COLO829 (cell line): Measurements from ENCODE around the gene AGTPBP1.
"Not testable (repeated sequence)": the region's sequence is repeated elsewhere in the genome, so short reads cannot be mapped to it uniquely, and the experiment has no call there.

ENCODE experiments used
- DNase-seq: peaks from one replicate; pipeline ENCODE4 v3.0.0; 2012; ENCODE audit warnings: low spot score

The AGTPBP1 gene

DNA sequence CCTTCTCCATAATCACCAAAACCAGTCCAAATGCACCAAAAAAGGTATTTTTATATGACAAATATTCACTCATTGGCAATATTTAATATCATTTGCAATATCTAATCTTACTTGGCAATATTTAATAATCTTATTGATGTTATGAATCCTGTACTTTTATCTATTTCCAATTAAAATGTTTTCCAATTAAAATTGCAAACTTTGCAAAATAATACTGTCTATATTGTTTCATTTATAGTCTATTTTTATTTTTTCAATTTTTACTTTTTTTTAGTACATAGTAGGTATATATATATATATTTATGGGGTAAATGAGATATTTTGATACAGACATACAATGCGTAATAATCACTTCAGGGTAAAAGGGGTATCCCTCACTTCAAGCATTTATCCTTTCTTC lies 109.9 kb downstream of the AGTPBP1 start:
- DNase-seq, result no peak

DNA sequence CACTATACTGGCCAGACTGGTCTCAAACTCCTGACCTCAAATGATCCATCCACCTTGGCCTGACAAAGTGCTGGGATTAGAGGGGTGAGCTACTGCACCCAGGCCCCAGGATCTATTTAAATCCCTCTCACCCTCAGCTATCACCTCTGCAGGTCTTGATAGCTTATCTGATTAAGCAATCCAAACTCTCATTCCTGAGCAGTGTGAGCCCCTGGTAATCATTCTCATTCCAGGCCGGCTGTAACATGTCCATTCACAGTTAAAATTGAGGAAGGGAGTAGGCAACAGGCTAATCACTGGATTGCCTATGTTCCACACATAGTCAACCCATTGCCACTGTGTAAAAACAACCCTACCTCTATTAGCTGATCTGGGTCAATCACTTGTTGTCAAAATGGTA lies 111.1 kb downstream of the AGTPBP1 start:
- DNase-seq, result no peak

DNA sequence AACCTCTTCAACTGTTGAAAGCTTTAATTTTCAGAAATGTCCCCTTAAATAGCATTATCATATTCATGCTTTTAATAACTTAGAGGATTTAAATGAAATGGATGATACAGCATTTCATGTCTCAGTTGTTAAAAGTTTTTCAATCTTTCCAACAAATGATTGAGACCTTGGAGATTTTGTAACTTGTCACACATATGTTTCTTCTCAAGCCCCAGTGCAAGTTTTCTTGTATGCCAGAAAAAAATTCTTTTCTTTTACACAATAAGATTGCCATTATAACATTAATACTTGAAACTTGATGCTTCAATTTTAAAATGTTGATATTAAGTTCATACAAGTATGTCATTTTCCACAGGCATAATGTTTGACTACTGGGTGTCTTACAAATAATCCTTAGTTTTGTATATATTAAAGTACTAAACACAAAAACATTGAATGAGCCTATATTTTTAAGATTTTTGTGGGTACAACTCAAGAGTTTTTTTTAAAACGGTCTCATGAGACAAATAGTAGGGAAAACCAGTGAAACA lies 124.5 kb downstream of the AGTPBP1 start:
- DNase-seq, result no peak

DNA sequence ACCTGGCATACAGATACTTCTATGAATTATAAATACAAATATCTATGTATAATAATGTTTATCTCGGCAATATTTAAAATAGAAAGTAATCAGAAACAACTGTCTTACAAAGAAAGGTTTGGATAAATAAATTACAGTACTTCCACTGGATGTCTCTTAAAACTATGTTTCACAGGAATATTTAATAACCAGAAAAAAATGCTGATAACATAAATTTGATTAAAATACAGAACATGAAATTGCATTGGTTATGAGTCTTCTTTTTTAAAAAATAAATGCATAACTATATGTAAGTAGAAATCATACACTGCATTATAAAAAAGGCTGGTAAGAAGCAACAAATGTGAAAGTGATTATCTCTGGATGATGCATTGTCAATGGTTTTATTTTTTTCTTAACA lies 126.0 kb downstream of the AGTPBP1 start:
- no peak for DNase-seq

GRCh38 chr9:85610074-85610860 lies 131.5 kb downstream of the AGTPBP1 start:
- DNase-seq, result peak; percentile 90

DNA sequence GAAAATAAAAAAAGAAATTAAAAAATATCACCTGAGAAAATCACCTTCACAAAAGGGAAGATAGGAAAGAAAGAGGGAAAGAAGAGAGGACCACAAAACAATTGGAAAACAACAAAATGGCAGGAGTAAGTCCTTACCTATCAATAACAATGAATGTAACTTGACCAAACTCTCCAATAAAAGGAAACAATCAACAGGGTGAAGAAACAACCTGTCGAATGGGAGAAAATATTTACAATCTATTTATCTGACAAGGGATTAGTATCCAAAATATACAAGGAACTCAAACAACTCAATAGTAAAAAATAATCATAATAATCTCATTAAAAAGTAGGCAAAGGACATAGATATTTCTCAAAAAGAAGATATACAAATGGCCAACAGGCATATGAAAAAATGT lies 135.8 kb downstream of the AGTPBP1 start:
- DNase-seq, result no peak

DNA sequence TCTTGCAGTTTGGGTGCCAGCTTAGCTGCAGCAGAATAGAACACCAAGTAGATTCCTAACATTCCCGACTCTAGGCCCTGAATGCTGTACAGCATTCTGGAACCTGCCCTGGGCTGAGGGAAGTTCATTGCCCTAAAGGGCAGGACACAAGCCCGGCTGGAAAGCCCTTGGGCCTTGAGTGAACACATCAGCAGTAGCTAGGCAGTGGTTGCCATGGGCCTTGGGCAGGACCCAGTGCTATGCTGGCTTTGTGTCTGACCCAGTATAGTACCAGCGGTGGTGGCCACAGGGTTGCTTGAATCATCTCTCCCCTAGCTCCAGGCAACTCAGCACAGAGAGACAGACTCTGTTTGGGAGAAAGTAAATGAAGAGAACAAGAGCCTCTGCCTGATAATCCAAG lies 137.8 kb downstream of the AGTPBP1 start:
- DNase-seq, result no peak

- no peak for DNase-seq
Measured at GRCh38 chr9:85602742-85603141, 139.0 kb downstream of the AGTPBP1 start.

- no peak for DNase-seq
Measured at GRCh38 chr9:85600675-85601263, 141.0 kb downstream of the AGTPBP1 start.

- no peak for DNase-seq
Measured at GRCh38 chr9:85599540-85600105, 142.1 kb downstream of the AGTPBP1 start.

- no peak for DNase-seq
Measured at GRCh38 chr9:85594316-85594715, 147.4 kb downstream of the AGTPBP1 start.

- no peak for DNase-seq
Measured at GRCh38 chr9:85586684-85587083, 155.1 kb downstream of the AGTPBP1 start.

DNA sequence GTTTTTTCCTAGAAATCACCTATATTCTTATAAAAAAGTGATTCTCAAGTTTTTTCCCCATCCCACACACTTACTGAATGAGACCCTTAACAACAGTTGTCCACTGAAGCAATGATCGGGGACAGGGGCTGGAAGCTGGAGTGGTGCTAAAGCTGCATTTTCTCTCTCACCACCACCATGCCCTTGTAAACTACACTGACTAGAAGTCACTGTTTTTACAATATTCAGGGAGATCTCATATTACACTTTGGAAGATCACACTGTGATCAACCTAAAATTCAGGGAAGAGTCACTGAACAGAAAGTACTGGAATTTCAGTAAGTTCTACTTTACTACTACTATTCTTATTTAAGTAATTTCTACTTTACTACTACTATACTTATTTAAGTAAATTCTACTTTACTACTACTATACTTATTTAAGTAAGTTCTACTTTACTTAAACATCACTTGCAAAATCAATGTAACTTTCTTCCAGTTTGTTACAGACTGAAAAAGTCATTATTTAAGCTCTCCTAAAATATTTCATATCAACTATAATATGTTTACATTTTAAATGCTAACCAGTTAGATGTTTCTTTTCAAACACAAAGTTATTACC lies 164.3 kb downstream of the AGTPBP1 start:
- no peak for DNase-seq

DNA sequence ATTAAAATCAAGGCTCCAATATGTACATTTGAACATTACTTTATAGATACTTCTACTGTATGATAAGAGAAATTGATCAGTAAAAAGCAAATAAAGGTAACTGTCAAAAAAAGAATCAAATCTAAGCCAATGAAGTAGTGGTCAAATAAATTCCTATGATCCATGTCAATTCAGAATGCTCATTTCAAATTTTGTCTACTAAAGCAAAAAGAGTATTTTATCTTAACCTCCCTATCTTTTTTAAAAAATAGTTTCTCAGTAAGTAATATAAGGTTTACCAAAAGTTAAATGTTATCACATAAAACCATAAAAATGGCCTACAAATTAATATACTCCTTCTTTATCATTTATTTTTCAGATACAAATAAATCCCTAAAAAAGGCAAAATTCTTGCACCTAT lies 165.9 kb downstream of the AGTPBP1 start:
- DNase-seq, result no peak

DNA sequence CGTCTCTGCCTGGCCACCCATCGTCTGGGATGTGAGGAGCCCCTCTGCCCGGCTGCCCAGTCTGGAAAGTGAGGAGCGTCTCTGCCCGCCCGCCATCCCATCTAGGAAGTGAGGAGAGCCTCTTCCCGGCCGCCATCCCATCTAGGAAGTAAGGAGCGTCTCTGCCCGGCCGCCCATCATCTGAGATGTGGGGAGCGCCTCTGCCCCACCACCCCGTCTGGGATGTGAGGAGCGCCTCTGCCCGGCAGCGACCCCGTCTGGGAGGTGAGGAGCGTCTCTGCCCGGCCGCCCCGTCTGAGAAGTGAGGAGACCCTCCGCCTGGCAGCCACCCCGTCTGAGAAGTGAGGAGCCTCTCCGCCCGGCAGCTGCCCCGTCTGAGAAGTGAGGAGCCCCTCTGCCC lies 168.2 kb downstream of the AGTPBP1 start:
- DNase-seq, result not testable (repeated sequence)

DNA sequence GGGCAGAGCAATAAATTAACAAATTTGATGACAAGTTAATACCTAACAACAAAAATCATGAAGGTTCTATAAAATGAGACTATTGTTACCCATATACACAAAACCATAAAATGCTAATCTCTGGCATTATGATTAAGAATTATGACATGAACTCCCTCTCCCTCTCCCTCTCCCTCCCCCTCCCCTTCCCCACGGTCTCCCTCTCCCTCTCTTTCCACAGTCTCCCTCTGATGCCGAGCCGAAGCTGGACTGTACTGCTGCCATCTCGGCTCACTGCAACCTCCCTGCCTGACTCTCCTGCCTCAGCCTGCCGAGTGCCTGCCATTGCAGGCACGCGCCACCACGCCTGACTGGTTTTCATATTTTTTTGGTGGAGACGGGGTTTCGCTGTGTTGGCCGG lies 168.8 kb downstream of the AGTPBP1 start:
- DNase-seq, result not testable (repeated sequence)

GRCh38 chr9:85569988-85570387 lies 171.8 kb downstream of the AGTPBP1 start:
- peak; percentile 48 for DNase-seq

DNA sequence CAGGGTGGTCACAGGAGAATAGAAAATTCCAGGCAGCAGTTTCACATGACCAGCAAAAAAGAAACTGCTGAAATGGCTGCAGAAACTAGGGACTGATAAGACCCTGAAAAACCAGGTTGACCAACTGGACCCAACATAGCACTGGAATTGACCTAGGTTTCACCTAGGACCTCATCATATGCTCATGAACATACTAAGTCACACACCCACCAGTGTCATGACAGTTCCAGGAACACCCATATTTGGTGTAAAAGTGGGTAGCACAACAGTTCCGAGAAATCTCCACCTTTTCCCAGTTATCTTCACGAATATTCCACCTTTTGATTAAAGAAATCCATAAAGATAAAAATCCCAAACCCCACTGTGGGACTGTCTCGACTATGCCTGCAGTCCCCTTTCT lies 182.2 kb downstream of the AGTPBP1 start:
- no peak for DNase-seq

- no peak for DNase-seq
Measured at GRCh38 chr9:85554349-85554748, 187.4 kb downstream of the AGTPBP1 start.

- no peak for DNase-seq
Measured at GRCh38 chr9:85553475-85553874, 188.3 kb downstream of the AGTPBP1 start.

- DNase-seq, result no peak
Measured at GRCh38 chr9:85547599-85547998, 194.2 kb downstream of the AGTPBP1 start.

DNA sequence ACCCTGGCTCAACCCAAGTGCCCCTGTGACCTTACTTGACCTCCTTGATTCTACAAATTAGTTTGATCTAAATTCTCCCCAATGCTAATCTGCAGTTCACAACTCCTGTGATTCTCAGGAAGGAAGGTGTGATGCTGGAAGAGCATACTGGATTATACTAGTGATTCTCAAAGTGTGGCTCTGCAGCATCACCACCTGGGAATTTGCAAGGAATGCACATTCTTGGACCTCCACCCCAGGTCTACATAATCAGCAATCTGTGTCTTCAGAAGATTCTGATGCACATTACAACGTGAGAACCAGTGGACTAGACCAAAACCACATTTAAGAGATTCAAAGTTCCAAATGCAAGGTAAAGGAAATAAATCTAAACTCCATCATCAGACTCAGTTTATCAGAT lies 198.6 kb downstream of the AGTPBP1 start:
- DNase-seq, result no peak

GRCh38 chr9:85541876-85542275 lies 199.9 kb downstream of the AGTPBP1 start:
- DNase-seq, result no peak
